Mucosa of descending colon (tissue), 3 donors: ENCODE results near the gene NTHL1. TPM values are rescaled to one million over a fixed set of nuclear protein-coding genes. Genes with fewer than 3 reads are reported as not detected.

Experiments
- ATAC-seq: fragments of 200-7000 bp; cut with Tn5 transposase; one replicate; pipeline ENCODE4 v1.9.1; 2020; ENCODE audit warnings: mild to moderate bottlenecking, moderate library complexity
- DNase-seq, 3 donors: peaks; one replicate each; pipeline ENCODE4 v3.0.0-alpha.2; 2020
- H3K36me3 ChIP-seq: fragments of 200-600 bp; one replicate; pipeline ENCODE4 v1.8.0; 2021; ENCODE audit warnings: low read depth, mild to moderate bottlenecking
- H3K4me1 ChIP-seq: fragments of 200-600 bp; one replicate; pipeline ENCODE4 v1.8.0; 2021; ENCODE audit warnings: low read depth, mild to moderate bottlenecking
- H3K4me3 ChIP-seq: fragments of 200-600 bp; one replicate; pipeline ENCODE4 v1.8.0; 2021; ENCODE audit warnings: mild to moderate bottlenecking
- H3K9me3 ChIP-seq: fragments of 200-600 bp; one replicate; pipeline ENCODE4 v1.8.0; 2021; ENCODE audit warnings: mild to moderate bottlenecking
- intact Hi-C, 2 donors: fragments of 100-400 bp; cut with DNase I in 1 of 2; cut with micrococcal nuclease in 1 of 2; formaldehyde crosslinking; loops; one replicate each; pipeline versions ENCODE4 v1.11.0 to v1.11.1; 2022; cut with DNase I, micrococcal nuclease
- total RNA-seq, 3 donors: library from RNA; stranded (reverse); fragmentation: NEBNext Ultra II Directional in 2 of 3; extraction: Animal tissue kit (Norgen Biotek cat#: 25700) in 2 of 3; gene quantifications; one replicate each; pipeline versions ENCODE4 v1.2.1 to v1.2.4, GENCODE V29; 2021 to 2023
- TF ChIP-seq, protein P1 (sequence below): fragments of 200-600 bp; IDR thresholded peaks from one replicate; pipeline ENCODE4 v1.8.0; 2022; ENCODE audit warnings: antibody characterized with exemption, mild to moderate bottlenecking
- donor health status: DM: no; HTN: no; CAD: no; lungs with moderate emphysema.
- donor health status: DM: no; HTN: no; CAD: no.
- donor health status: DM: no; HTN: yes; CAD: no.

The NTHL1 gene
- total RNA-seq, 3 donors from 2014 or later, result 23.5 to 28.2 (median 24.5) TPM

DNA sequence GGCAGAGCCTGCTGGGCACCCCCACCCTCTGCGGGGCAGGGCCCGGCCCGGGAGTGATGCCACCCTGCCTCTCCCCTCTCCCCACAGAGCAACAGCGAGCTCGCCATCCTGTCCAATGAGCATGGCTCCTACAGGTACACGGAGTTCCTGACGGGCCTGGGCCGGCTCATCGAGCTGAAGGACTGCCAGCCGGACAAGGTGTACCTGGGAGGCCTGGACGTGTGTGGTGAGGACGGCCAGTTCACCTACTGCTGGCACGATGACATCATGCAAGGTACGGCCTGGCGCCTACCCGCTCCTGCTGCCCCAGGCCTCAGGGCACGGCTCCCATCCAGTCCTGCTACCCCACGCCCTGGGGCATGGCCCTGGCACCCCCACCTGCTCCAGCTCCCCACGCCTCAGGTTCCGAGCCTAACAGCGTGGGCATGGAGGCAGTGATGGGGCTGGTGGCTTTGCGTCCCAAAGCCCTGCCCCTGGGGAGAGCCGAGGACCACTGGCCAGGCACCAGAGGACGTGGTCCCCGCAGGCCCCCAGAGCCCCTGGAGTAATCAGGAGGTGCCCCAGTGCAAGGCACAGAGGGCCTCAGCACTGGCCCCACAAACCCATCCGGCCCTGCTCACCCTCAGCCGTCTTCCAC lies 38.6 kb upstream of the NTHL1 start:
- no peak overlapping the region for H3K4me3 ChIP-seq
- no peak for DNase-seq
- TF ChIP-seq, protein P1, sequence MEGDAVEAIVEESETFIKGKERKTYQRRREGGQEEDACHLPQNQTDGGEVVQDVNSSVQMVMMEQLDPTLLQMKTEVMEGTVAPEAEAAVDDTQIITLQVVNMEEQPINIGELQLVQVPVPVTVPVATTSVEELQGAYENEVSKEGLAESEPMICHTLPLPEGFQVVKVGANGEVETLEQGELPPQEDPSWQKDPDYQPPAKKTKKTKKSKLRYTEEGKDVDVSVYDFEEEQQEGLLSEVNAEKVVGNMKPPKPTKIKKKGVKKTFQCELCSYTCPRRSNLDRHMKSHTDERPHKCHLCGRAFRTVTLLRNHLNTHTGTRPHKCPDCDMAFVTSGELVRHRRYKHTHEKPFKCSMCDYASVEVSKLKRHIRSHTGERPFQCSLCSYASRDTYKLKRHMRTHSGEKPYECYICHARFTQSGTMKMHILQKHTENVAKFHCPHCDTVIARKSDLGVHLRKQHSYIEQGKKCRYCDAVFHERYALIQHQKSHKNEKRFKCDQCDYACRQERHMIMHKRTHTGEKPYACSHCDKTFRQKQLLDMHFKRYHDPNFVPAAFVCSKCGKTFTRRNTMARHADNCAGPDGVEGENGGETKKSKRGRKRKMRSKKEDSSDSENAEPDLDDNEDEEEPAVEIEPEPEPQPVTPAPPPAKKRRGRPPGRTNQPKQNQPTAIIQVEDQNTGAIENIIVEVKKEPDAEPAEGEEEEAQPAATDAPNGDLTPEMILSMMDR, result no peak
- H3K36me3 ChIP-seq, result peaks cover 5% of the 10 kb centered on the region
- intact Hi-C loops, result no loop called here
- ATAC-seq, result no peak
- H3K4me1 ChIP-seq, result peaks cover 8% of the 10 kb centered on the region
- H3K9me3 ChIP-seq, result no peaks in the 10 kb centered on the region

DNA sequence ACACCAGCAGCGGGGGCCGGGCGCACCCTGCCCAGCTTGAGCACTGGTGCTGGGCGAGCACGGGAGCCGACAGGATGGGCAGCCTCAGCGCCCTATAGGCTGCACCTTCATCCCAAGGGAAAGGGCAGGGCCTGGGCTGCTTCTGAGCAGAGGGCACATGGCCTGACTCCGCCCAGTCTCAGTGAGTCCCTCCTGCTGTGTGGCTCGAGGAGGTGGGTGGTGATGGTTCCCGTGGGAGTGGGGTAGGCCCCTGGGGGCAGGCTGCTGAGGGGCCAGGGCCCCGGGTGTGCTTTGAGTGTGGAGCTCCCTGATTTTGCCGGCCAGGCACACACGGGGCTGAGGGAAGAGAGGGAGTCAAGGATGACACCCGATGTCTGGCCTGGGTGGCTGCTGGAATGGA lies 38.0 kb upstream of the NTHL1 start:
- ATAC-seq, result no peak
- H3K4me1 ChIP-seq, result peaks cover 8% of the 10 kb centered on the region
- peaks cover 5% of the 10 kb centered on the region for H3K36me3 ChIP-seq
- no peak overlapping the region for H3K4me3 ChIP-seq
- intact Hi-C loops, result no loop called here
- TF ChIP-seq, protein P1, result no peak
- DNase-seq, result no peak
- no peaks in the 10 kb centered on the region for H3K9me3 ChIP-seq

DNA sequence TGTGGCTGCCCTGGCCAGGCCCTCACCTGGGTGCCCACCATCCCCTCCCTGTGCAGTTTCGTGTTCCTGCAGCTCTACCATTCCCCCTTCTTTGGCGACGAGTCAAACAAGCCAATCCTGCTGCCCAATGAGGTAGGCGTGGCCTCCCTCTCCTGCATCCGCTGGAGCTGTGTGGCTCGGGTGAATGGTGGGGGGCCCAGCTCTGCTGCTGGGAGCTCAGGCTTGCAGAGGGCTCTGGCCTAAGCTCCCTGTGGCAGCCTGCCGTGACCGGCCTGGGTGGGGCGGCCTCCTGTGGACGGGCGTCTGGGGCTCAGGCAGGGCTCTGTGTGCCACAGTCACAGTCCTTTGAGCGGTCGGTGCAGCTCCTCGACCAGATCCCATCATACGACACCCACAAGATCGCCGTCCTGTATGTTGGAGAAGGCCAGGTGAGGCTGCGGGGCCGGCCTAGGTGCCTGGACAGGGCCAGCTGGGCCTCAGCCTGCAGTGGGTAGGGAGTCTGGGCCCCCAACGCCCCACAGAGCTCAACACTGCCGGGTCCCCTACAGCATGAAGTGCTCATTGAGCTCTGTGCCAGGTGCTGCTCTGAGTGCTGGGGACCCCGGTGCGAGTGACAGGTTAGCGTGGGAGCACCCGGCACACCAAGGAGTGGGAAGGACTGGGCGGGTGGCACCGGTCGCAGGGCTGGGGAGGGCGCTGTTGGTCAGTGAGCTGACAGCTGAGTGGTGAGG lies 37.4 kb upstream of the NTHL1 start:
- ATAC-seq, result no peak
- TF ChIP-seq, protein P1, result no peak
- DNase-seq, result no peak
- intact Hi-C loops, result no loop called here
- Histone ChIP-seq H3K36me3 (peaks cover 5% of the 10 kb centered on the region), H3K9me3 (no peaks in the 10 kb centered on the region), H3K4me3 (no peak overlapping the region), H3K4me1 (peaks cover 5% of the 10 kb centered on the region)

DNA sequence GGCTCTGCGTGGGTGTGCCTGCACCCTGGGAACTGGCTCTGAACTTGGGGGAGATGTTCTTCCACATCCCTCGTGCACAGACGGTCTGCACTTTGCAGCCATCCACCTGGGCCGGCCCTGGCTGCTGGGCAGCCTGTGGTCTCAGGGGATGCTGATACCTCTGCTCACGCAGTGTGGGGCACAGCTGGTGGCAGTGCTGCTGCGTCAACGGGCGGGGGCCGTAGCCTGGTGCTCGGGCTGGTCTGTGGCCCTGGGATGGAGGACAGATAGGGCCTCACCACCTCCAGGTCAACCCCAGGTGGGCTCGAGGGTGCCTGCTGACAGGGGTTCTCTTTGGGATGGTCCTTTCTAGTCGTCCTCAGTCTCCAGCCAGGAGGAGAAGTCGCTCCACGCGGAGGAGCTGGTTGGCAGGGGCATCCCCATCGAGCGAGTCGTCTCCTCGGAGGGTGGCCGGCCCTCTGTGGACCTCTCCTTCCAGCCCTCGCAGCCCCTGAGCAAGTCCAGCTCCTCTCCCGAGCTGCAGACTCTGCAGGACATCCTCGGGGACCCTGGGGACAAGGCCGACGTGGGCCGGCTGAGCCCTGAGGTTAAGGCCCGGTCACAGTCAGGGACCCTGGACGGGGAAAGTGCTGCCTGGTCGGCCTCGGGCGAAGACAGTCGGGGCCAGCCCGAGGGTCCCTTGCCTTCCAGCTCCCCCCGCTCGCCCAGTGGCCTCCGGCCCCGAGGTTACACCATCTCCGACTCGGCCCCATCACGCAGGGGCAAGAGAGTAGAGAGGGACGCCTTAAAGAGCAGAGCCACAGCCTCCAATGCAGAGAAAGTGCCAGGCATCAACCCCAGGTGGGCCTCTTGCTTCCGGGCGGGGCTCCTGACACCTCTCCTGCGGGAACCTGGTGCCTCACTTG lies 36.5 kb upstream of the NTHL1 start:
- intact Hi-C loops, result no loop called here

DNA sequence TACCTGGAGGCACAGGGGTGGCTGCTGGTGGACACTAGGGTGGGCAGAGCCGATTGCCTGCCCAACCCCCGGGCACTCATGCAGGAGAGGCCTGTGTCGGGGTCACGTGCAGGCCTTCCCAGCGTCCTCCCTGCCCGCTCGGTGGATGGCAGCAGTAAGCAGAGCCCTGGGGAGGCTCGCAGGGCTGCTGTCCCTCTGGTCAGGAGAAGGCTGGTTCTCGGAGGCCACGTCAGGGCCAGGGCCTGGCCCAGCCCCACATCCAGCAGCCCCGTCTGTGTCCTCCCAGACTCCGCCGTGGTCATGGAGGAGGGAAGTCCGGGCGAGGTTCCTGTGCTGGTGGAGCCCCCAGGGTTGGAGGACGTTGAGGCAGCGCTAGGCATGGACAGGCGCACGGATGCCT lies 35.8 kb upstream of the NTHL1 start:
- intact Hi-C loops, result no loop called here
- DNase-seq (no peak), ATAC-seq (no peak)
- Histone ChIP-seq H3K9me3 (no peaks in the 10 kb centered on the region), H3K4me3 (no peak overlapping the region), H3K4me1 (no peaks in the 10 kb centered on the region), H3K36me3 (peaks cover 5% of the 10 kb centered on the region)
- TF ChIP-seq, protein P1, result no peak

More for the DNA sequence above, 36.5 kb upstream of the NTHL1 start:
- ATAC-seq (no peak), DNase-seq (no peak)
- H3K4me1 ChIP-seq, result no peaks in the 10 kb centered on the region
- H3K36me3 ChIP-seq, result peaks cover 5% of the 10 kb centered on the region
- no peak overlapping the region for H3K4me3 ChIP-seq
- no peaks in the 10 kb centered on the region for H3K9me3 ChIP-seq
- TF ChIP-seq, protein P1, result no peak
